ENCODE results near the gene MED31. TPM values are rescaled to one million over a fixed set of nuclear protein-coding genes. Genes with fewer than 3 reads are reported as not detected.

MED31 gene
- polyA plus RNA-seq, 2 of the 4 experiments (the other 2 are of a cell fraction): 32.2 to 49.0 TPM

DNA sequence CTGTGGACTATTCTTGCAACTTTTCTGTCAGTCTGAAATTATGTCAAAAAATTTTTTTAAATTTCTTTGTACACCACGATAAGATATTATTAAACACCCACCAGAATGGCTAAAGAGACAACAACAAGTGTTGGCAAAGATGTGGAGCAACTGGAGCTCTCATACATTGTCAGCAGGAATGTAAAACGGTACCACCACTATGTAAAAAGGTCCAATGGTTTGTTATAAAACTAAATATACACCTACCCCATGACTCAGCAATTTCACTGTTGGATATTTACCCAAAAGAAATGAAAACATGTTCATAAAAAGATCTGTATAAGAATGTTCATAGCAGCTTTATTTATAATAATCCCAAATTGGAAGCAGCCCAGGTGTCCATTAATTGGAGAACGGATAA, 18.1 kb downstream of the MED31 start:
- POLR2A ChIA-PET: no interaction called here
- Histone ChIP-seq H3K4me2 (no peak overlapping the region), H3K27ac (no peak overlapping the region), H3K4me1 (no peaks in the 10 kb centered on the region), H3K4me3 (no peak overlapping the region), H3K9me3 (no peaks in the 10 kb centered on the region)
- no peak for DNase-seq (ENCODE audit: low read depth in 1 of 2, low spot score in 1 of 2)
- CTCF ChIA-PET: no interaction called here
- FAIRE-seq: peak; percentile 49
- ATAC-seq: no peak
- WGBS (ENCODE audit: missing lambda C conversion rate): 93% methylated on average over 3 of the region's 3 CpGs
- TF ChIP-seq KDM5A (IDR thresholded peaks at IDR 0.05) (no peak), MAFK (IDR thresholded peaks at IDR 0.05; ENCODE audit: partially characterized antibody) (peak; percentile 95), NFE2L2 (conservative IDR thresholded peaks at IDR 0.05; ENCODE audit: low read length) (peak; percentile 97), ZFP36 (IDR thresholded peaks at IDR 0.05; ENCODE audit: borderline replicate concordance, partially characterized antibody) (peak; percentile 88), RNF2 (IDR thresholded peaks at IDR 0.05; ENCODE audit: borderline replicate concordance, low read depth) (no peak)
- TF ChIP-seq, protein P1, sequence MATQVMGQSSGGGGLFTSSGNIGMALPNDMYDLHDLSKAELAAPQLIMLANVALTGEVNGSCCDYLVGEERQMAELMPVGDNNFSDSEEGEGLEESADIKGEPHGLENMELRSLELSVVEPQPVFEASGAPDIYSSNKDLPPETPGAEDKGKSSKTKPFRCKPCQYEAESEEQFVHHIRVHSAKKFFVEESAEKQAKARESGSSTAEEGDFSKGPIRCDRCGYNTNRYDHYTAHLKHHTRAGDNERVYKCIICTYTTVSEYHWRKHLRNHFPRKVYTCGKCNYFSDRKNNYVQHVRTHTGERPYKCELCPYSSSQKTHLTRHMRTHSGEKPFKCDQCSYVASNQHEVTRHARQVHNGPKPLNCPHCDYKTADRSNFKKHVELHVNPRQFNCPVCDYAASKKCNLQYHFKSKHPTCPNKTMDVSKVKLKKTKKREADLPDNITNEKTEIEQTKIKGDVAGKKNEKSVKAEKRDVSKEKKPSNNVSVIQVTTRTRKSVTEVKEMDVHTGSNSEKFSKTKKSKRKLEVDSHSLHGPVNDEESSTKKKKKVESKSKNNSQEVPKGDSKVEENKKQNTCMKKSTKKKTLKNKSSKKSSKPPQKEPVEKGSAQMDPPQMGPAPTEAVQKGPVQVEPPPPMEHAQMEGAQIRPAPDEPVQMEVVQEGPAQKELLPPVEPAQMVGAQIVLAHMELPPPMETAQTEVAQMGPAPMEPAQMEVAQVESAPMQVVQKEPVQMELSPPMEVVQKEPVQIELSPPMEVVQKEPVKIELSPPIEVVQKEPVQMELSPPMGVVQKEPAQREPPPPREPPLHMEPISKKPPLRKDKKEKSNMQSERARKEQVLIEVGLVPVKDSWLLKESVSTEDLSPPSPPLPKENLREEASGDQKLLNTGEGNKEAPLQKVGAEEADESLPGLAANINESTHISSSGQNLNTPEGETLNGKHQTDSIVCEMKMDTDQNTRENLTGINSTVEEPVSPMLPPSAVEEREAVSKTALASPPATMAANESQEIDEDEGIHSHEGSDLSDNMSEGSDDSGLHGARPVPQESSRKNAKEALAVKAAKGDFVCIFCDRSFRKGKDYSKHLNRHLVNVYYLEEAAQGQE (IDR thresholded peaks at IDR 0.05): no peak
- TF ChIP-seq, protein P2, sequence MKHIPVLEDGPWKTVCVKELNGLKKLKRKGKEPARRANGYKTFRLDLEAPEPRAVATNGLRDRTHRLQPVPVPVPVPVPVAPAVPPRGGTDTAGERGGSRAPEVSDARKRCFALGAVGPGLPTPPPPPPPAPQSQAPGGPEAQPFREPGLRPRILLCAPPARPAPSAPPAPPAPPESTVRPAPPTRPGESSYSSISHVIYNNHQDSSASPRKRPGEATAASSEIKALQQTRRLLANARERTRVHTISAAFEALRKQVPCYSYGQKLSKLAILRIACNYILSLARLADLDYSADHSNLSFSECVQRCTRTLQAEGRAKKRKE (CRISPR knock-in tag; IDR thresholded peaks at IDR 0.05; ENCODE audit: low read depth): no peak

DNA sequence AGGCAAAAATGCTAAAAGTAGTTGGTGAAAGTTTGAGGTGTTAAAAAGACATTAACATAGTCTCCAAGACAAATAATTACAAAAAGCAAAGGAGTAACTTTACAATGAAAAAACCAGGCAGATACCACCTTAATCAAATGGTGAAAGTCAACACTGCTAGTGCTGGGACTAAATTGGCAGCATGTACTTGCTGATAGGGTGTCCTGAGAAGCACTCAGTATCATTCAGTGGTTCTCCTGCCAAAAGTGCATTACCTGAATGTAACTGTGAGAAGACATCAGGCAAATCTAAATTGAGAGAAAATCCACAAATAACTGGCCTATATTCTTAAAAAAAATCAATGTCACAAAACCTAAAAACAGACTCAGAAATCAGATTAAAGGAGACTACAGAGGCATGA, 18.9 kb downstream of the MED31 start:
- Histone ChIP-seq H3K4me3 (no peak overlapping the region), H3K4me1 (peaks cover 3% of the 10 kb centered on the region; the same call in 2 of the 3 replicates), H3K4me2 (no peak overlapping the region), H3K27ac (no peak overlapping the region), H3K9me3 (no peaks in the 10 kb centered on the region)
- ATAC-seq: no peak
- TF ChIP-seq KDM5A (IDR thresholded peaks at IDR 0.05) (no peak), RAD21 (conservative IDR thresholded peaks at IDR 0.05 in 1 of 2, IDR thresholded peaks at IDR 0.05 in 1 of 2) (no peak), MAX (IDR thresholded peaks at IDR 0.05) (no peak), HES2 (IDR thresholded peaks at IDR 0.05) (no peak), BHLHE40 (IDR thresholded peaks at IDR 0.05; ENCODE audit: low read depth, low read length) (no peak), SMC3 (IDR thresholded peaks at IDR 0.05) (no peak)
- POLR2A ChIA-PET: no interaction called here
- FAIRE-seq: no peak
- DNase-seq (ENCODE audit: low read depth in 1 of 2, low spot score in 1 of 2): no peak
- CTCF ChIA-PET: no interaction called here

DNA sequence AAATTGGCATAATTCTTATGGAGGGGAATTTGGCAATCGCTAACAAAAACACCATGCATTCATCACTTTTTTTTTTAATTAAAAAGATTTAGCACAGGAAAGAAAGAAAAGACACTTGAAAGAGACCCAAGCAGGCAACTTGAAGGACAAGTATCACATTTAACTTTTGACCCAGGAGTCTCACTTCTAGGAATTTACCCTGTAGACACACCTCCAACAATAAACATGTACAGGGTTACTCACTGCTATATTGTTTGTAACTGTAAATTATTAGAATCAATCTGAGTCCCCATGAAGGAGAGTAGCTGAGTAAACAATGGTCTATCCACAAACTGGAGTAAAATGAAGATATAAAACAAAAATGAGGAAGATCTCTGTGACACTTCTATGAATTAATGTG, 21.0 kb downstream of the MED31 start:
- DNase-seq (ENCODE audit: low read depth in 1 of 2, low spot score in 1 of 2) (no peak), FAIRE-seq (no peak), ATAC-seq (no peak)
- H3K4me1 ChIP-seq: peaks cover 12% of the 10 kb centered on the region; the same call in 2 of the 3 replicates
- TF ChIP-seq CTCF (IDR thresholded peaks at IDR 0.05) (no peak), KDM1A (IDR thresholded peaks at IDR 0.05; ENCODE audit: low read depth) (no peak), EHF (CRISPR knock-in tag; IDR thresholded peaks at IDR 0.05) (no peak), HOXB5 (CRISPR knock-in tag; IDR thresholded peaks at IDR 0.05) (no peak), TP53 (CRISPR knock-in tag; IDR thresholded peaks at IDR 0.05) (no peak)
- no peak overlapping the region for H3K4me2 ChIP-seq
- no peak overlapping the region for H3K4me3 ChIP-seq
- WGBS (ENCODE audit: missing lambda C conversion rate): 92% methylated on average over 1 of the region's 1 CpG
- H3K9me3 ChIP-seq: no peaks in the 10 kb centered on the region
- CTCF ChIA-PET: interaction anchor here (1.9 kb wide), 1 partner anchor 157 kb away, joined by 10 read pairs; no protein-coding TSS in a partner anchor
- POLR2A ChIA-PET: no interaction called here
- no peak overlapping the region for H3K27ac ChIP-seq
